Gastroesophageal sphincter (tissue), 3 donors: ENCODE data around the gene NTF4.

Experiments used
- CTCF ChIP-seq, 4 experiments: fragments of 200-600 bp in 2 of 4; fragments of 450-650 bp in 2 of 4; sonication (generic) in 1 of 4; IDR thresholded peaks; one replicate each; pipeline ENCODE4 v1.5.1; 2017 to 2019; ENCODE audit warnings: antibody characterized with exemption in 4 of 4, mild to moderate bottlenecking in 2 of 4, moderate library complexity in 2 of 4
- POLR2A ChIP-seq, 2 donors: fragments of 450-650 bp; IDR thresholded peaks; one replicate each; pipeline ENCODE4 v1.6.1; 2017; ENCODE audit warnings: antibody characterized with exemption in 2 of 2, mild to moderate bottlenecking in 2 of 2, moderate library complexity in 1 of 2
- POLR2AphosphoS5 ChIP-seq: sonication (generic); formaldehyde crosslinking; IDR thresholded peaks from one replicate; pipeline ENCODE4 v1.6.1; 2017; ENCODE audit warnings: antibody characterized with exemption

DNA sequence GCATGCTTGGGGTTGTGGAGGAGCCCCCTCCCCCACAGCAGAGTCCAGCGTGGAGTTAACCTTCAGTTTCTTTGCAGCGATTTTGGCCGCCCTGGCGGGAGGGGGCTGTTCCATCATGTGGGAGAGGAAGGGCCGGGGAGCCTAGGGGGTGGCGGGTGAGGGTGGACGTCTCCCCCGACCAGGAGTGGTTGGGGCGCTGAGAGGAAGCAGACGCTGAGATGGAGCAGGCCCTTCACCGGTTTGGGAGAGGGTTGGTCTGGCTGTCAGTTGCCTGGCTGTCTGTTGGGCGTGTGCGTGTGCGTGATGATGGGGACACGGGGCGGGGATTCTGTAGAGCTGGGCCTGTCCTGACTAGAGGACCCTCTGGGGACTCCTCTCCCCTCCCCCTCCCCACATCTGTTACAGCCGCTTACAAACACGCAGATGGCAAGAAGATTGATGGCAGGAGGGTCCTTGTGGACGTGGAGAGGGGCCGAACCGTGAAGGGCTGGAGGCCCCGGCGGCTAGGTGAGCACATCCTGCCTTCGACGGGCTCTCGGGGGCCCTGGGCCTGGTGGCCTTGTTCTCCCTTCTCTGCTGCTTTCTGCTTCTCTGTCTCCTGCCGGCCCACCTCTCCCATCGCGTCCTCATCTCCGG lies 39.7 kb upstream of the NTF4 start:
- TF ChIP-seq CTCF (IDR thresholded peaks at IDR 0.05) (no peak), POLR2A (IDR thresholded peaks at IDR 0.05) (no peak), POLR2AphosphoS5 (no peak)
